Dermis blood vessel endothelial cell (primary cell): ENCODE data around the gene KLHL18. TPM values are rescaled to one million over a fixed set of nuclear protein-coding genes. Genes with fewer than 3 reads are reported as not detected.
"Not testable (repeated sequence)": the region's sequence is repeated elsewhere in the genome, so short reads cannot be mapped to it uniquely, and the experiment has no call there.

Experiments used
- DNase-seq: peaks from one replicate; pipeline ENCODE4 v3.0.0; 2010
- total RNA-seq: library from RNA; depleted of rRNA; stranded (reverse); fragments of >200 nt; gene quantifications from 2 replicates; pipeline ENCODE4 v1.2.3, GENCODE V29; 2014

The KLHL18 gene
- total RNA-seq, 1 donor from 2014 or later: 40.2 TPM

DNA sequence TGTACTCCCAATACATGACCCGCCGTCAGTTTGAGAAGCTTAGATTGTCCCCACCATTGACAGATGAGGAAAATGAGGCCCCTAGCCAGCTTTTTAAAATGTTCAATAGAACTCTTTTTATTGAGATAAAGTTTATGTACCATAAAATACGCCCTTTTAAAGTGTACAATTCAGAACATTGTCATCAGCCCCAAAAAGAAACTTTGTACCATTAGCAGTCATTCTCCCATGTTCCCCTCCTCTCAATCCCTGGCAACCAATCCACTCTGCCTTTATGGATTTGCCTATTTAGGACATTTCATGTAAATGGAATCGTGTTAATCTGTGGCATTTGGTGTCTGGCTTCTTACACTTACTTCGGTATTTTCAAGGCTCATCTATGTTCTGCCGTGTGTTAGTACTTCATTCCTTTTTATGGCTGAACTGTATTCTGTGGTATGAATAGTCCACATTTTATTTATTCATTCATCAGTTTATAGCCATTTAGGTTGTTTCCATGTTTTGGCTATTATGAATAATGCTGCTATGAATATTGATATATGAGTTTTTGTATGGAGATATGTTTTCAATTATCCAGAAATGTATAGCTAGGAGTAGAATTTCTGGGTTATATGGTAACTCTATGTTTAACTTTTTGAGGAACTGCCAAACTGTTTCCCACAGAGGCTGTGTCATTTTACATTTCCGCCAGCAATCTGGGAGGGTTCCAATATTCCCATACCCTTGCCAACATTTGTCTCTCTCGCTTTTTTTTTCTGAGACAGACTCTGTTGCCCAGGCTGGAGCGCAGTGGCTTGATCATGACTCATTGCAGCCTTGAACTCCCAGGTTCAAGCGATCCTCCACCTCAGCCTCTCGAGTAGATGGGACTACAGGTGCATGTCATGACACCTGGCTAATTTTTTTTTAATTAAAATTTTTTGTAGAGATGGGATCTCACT, 82.7 kb downstream of the KLHL18 start:
- DNase-seq: peak; percentile 82

DNA sequence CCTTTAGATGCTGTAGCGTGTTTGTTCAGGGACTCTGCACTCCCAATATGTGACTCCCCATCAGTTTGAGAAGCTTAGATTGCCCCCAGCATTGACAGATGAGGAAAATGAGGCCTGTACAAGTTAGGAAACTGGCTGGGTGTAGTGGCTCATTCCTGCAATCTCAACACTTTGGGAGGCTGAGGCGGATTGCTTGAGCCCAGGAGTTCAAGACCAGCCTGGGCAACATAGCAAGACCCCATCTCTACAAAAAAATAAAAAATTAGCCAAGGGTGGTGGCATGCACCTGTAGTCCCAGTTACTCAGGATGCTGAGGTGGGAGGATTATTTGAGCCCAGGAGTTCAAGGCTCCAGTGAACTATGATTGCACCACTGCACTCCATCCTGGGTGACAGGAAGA, 84.1 kb downstream of the KLHL18 start:
- no peak for DNase-seq

DNA sequence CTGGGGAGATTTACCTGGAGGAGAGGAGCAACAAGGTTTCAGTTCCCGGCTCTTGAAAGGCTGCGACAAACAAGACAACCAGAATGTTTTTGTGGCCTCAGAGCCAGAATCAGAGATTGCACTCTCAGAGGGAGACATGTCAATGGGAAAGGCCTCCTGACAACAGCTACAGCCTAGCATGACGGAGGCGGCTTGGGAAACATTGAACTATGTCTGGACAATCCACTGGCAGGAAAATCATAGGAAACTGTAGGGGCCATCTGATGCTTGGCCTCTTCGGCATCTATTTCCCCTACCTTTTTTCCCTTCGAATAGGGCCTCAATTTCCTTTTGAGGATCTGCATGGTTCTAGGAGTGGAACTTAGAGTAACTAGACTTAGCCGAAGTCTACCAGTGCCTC, 84.9 kb downstream of the KLHL18 start:
- DNase-seq: peak; percentile 51

DNA sequence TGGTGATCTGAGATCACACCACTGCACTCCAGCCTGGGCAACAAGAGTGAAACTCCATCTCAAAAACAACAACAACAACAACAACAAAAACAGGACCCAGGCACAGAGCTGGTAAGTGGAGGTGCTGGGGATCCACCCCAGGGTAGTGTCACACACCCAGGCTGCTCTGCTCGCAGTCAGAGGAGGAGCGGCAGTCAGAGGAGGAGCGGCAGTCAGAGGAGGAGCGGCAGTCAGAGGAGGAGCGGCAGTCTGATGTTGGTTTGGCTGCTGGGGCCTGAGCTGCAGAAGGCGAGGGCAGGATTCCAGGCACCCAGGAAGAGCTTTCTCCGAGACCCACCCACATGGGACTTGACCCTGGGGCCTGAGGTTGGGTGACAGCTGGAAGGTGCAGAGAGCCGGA, 87.3 kb downstream of the KLHL18 start:
- not testable (repeated sequence) for DNase-seq

DNA sequence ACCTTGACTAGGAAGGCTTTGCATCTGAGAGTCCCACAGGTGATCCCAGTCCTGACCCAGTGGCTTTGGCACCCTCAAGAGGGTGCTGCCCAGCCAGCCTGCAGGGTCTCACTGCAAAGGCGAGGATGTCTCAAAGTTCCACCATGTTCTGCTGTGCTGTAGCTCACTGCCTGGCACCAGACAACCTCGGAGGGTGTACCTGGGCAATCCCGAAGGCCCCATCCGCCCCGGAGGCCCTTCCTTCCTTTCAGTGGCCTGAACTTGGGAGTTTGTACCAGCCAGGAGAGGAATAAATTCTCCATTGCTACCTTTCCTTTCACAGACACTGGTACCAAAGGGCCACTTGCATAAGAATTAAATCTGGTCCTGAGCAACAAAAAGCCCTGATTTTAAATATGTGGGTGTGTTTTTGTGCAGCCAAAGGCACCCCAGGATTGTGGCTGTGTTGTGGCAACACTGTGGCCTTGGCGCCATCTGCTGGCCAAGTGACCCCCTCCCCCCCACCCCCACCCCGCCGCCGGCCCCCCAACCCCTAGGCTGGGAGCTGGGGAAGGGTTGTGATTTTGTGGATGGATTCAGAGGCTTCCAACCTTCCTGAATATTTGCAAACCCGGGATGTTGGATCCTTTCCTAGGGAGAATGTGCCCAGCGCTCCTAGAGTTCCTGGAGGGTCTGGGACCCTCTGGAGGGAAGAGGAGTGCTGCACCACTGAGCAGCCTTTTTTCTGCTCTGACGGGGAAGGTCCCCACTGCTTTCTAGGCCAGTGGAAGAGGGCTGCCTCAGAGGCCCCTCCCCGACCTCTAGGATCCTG, 88.3 kb downstream of the KLHL18 start:
- DNase-seq: peak; percentile 51

DNA sequence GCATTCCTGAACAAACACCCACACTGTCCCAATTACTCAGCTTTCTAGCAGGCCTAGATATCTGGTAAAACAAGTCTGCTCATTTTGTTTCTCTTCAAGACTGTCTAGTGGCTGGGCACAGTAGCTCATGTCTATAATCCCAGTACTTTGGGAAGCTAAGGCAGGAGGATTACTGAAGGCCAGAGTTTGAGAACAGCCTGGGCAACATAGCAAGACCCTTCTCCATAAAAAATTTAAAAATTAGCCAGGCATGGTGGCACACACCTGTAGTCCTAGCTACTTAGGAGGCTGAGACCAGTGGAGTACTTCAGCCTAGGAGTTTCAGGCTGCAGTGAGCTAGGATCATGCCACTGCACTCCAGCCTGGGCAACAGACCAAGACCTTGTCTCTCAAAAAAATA, 91.8 kb downstream of the KLHL18 start:
- DNase-seq: no peak

DNA sequence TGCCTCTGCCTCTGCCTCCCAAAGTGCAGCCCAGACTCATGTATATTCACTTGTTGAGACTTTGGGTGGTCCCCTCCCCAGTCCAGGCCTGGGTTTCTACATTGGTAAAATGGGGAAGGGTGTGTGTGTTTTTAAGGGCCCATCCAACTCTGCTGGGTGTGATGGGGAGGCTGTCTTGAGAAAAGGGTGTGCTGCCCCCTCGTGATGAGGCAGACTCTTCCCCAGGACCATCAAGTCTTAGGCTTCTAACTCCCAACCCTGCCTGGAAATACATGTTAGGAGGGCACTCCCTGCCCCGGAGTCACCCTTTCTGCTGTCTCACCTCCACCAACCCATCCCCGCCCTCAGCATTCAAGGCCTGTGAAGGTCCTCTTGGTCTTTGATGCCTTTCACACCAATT, 93.6 kb downstream of the KLHL18 start:
- no peak for DNase-seq

DNA sequence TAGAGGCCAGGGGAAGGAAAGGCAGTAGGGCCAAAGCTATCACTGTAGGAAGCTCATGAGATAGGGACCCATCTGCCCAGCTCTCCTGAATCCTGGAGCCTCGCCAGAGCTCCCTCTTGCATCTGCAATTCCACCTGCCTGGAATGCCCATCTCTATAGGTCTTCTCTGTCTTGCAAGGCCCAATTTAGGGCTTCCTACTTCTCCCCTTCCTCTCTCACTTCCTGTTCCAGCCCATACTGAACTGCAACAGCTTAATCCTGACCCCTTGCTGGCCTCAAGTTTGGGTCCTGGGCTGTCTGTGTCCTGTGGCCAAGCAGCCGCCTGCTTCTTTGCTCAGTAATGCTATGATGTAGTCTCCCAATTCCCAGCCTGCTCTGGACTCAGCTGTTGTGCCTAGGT, 94.4 kb downstream of the KLHL18 start:
- no peak for DNase-seq

DNA sequence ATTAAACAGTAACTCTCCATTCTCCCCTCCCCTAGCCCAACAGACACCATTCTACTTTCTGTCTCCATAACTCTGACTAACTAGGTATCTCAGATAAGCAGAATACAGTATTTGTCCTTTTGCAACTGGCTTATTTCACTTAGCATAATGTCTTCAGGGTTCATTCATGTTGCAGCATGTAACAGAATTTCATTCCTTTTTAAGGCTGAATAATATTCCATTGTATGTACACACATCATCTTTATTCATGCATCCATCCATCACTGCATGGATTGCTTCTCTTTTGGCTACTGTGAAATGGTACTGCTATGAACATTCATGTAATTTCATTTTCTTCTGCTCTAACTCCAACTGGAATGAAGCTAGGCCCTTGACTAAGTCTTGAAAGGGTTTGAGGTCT, 96.1 kb downstream of the KLHL18 start:
- no peak for DNase-seq

DNA sequence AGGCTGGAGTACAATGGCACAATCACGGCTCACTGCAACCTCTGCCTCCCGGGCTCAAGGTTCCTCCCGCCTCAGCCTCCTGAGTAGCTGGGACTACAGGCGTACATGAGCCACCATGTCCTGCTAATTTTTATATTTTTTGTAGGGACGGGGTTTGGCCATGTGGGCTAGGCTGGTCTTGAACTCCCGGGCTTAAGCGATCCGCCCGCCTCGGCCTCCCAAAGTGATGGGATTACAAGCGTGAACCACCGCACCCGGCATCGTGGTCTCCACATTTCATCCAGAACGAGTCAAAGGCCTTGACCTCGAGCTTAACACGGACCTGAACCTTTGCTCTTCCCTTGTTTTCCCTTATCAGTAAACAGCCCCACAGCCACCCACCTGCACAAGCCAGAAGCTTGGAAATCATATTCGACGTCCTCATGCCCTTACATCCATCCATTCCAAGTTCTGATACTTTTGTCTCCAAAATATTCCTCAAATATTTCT, 96.7 kb downstream of the KLHL18 start:
- no peak for DNase-seq

DNA sequence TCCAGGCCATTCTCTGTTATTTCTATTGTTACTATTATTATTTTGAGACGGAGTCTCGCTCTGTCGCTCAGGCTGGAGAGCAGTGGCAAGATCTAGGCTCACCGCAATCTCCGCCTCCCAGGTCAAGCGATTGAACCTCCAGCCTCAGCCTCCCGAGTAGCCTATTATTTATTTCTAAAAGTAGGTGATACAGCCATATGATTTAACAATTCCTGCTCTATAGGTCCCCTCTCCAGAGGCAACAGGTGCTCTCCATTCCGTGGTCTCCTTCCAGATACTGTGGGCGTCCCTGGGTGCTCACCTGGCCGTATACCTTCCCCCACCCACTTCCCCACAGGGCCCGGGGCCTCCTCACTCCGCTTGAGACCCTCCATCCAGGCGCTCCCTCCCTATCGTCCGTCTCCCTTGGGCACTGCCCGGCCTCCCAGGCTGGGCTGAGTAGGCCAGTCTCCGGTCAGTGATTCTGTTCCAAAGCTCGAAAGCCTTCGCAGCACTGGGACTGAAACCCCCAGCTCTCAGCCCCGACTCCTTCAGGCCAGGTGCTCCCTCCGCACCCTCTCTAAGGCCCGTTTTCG, 97.4 kb downstream of the KLHL18 start:
- DNase-seq: peak; percentile 12

DNA sequence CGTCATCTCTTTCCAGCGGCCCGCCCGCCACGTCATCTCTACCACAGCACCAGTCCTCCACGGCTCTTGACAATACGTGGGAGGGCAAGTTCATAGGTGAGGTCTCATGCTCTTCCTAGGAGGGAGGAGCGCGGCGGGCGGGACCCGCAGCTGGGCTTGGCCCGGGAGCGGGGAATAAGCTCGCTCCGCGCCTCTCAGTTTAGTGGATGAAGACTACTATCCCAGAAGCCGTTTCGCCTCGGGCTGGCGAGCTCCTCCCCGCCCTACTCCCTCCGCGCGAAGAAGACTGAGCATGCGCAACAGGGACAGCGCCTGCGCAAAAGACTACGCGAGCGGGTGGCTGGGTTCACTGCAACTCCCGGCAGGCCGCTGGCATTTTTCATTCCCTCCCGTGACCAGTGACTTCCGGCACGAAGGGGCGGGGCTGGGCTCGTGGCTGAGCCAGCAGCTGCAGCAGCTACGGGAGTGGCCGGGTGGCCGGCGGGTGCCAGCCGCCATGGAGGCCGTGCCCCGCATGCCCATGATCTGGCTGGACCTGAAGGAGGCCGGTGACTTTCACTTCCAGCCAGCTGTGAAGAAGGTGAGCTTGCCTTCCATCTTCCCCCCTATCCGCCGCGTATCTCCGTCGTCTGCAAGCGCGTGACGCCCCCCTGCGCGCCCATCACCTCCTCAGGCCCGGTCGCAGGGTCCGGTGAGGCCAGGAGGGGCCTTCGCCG, 98.0 kb downstream of the KLHL18 start, which contains the start of gene PTPN23:
PTPN23 (plus strand) TSS at position 421 of the 716 bp plus-strand sequence; CDS start at position 497, 76 bp downstream.
- peak; percentile 99 for DNase-seq

DNA sequence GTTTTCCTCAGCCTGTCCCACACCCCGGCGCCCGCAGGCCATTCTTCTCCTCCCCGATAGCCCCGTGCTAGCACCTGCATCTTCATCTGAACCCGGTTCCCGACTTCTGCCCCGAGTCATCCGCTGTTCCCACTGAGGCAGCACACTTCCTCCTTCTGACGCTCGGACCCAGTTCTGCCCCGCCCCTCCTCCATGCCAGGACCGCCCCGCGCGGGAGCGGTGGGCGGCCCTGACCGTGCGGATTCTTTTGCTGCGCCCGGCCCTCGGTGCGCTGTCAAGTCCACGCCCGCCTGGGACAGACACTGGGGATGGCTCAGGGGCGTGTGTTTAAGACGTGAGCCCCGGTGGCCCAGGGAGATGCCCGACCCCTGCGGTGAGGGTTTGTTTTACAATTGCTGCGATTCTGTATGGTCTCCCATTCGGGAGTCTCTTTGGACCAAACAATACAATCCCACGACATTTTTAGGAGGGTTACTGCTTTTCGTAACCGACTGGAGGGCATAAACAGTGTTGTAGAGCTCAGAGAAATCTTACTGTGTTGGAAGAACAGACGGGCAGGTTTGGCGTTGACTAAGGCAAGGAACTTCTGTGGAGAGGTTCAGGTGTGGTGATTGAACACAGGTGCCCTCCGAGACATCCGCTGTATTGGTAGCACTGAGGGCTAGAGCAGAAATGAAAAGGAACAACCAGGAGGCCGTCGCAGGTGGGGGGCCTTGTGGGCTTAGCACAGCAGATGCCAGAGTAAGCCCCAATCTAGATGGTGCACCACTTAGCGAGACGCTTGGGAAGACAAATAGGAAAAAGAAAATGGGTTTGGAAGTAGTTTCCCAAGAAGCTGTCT, 98.8 kb downstream of the KLHL18 start:
- DNase-seq: peak; percentile 90

DNA sequence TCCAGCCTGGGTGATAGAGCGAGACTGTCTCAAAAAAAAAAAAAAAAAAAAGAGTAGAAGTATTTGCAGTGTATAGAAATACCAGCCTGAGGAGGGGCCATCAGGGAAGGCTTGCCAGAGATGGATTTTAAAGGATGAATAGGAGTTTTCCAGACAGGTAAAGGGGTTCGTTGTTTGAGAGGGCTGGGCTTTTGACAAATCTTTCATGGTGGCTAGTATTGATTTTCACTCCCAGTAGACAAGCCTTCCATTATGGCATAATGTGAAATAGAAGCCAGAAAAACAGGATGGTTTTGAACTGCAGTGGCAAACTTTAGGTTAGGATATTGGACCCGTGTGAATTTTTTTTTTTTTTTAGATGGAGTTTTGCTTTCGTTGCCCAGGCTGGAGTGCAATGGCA, 101.7 kb downstream of the KLHL18 start:
- DNase-seq: no peak

DNA sequence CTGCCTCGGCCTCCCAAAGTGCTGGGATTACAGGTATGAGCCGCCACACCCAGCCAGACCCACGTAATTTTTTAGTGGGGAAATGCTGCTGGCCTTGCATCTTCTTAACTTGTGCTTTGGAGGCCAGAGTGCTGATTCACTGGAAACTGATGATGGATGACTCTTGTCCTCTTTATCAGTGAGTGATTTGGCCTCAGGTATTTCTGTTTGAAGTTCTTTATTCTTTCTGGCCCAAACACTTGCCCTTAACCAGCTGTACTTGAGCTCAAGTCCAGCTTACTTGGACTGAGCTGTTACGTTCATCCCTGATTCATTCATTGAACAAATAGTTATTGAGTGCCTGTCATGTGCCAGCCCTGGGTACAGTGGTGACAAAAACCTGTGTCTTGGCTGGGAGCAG, 102.3 kb downstream of the KLHL18 start:
- no peak for DNase-seq

DNA sequence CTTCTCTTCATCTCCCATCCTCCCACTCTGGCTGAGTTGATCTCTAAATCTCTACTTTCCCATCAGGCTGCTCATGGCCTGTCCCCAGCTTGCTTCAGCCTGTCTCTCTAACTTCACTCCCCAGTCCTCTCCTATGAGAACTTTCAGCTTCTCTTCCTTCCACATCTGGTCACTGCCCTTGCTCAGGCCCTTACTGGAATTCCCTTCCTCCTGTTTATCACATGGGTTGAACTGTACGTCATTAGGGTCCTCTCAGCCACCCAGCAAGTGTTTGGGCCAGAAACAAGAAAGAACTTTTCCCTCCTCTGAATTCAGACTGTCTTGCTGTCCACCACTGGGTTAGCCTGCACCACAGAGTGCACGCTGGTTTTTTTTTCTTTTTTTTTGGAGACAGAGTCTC, 103.1 kb downstream of the KLHL18 start:
- no peak for DNase-seq

DNA sequence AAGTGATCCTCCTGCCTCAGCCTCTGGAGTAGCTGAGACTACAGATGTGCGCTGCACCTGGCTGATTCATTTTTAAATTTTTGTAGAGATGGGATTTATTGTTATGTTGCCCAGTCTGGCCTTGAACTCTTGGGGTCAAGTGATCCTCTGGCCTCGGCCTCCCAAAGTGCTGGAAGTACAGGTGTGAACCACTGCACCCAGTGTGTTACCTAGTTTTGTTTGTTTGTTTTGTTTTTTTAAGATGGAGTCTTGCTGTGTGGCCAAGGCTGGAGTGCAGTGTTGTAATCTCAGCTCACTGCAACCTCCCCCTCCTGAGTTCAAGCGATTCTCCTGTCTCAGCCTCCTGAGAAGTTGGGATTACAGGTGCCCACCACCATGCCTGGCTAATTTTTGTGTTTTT, 110.2 kb downstream of the KLHL18 start:
- DNase-seq: no peak

DNA sequence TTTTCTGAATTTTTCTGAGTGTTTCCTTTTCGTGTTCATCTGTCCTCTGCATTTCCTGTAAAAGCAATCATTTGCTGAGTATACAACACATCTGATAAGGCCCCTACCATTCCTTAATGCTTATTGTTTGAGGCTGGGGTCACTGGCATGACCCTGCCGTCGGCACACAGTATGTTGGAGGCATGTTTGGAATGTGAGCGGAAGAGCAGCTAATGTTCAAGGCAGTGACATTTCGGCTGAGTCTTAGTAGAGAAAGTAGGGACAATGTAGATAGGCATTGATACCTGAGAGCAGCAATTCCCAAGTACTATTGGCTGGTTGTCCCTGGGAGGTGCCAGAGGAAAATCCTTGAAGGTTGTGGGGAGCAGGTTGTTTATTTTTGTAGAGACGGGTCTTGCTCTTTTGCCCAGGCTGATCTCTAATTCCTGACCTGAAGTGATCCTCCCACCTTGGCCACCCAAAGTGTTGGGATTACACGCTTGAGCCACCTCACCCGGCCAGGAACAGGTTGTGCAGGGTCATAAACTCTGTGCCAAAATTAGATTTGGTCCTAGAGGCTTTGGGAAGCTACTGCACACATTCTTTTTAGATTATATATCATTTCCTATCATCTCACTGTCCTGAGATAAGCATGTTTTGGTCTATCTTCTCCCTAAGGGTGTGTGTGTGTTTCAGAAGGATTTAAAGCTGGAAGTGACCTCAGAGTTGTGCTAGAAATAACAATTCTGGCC, 111.6 kb downstream of the KLHL18 start:
- DNase-seq: peak; percentile 78

DNA sequence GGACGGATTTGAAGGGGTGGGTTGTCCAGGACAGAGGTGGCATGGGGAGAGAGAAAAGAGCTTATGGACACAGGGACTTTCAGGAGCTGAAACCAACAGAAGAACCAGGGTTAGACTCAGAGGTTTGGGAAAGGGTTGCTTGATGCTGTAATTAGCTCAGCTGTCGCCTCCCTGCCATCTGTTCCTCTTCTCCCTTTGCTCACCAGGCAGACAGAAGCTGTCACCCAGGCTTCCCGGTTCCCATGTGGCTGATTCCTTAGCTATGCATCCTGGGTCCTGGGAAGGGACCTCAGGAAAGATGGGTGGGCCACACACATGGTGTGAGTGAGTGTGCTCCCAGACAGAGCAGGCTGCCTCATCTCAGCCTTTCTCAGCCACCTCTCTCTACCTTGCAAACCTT, 112.1 kb downstream of the KLHL18 start:
- DNase-seq: no peak
